G401.6 (cell line): ENCODE measurements around the gene MED31.
"Not testable (repeated sequence)": the region's sequence is repeated elsewhere in the genome, so short reads cannot be mapped to it uniquely, and the experiment has no call there.

ENCODE experiments used
- FAIRE-seq: peaks from 2 replicates; lab custom pipeline; 2012; peaks lifted over from hg19 to GRCh38; lab: Jason Lieb, UNC

Gene MED31

DNA sequence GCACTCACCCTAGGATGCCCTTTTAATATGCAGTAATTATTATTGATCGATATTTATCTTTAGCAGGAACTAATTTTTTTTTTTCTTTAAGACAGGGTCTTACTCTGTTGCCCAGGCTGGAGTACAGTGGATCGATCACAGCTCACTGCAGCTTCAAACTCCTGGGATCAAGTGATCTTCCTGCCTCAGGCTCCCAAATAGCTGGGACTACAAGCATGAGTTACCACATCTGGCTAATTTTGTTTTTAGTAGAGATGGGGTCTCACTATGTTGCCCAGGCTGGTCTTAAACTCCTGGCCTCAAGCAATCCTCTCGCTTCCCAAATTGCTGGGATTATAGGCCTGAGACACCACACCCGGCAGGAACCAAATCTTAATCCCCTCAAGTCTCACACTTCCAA is 40.2 kb downstream of the MED31 start:
- no peak for FAIRE-seq

DNA sequence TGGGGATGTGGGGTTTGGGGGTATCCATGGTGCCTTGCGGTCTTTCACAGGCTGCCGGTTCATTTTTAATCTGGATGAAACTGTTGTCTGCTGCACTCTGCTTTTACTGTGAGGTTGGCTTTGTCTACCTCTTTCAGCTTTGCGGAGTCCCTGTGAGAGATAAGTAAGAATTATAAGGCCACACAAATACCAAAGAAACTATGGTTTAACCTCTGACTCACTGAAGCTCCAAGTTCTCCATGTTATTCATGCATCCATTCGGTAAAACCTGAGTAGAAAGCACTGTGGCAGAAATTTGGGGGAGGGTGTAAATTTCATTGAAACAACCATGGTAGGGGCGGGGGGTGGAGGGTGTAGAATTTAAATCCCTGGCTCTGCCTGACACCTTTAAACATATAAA is 41.4 kb downstream of the MED31 start:
- no peak for FAIRE-seq

DNA sequence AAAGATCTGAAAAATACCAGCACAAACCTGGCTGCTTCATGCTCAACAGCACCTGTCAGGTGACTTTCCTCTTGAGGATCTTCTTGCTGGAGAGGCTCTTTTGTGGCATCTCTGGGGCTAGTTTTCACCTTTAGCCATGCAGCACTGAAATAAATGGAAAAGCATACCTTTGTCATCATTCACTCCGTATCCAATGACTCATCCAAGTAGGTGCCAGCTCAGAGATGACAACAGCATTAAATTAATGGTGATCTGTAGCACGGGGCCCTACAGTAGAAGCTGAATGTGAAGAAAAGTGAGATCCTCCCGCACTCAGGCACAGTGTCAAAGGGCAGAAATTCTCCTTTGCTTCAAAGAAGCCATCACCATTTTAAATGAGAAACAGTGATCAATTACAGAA is 43.1 kb downstream of the MED31 start:
- no peak for FAIRE-seq

DNA sequence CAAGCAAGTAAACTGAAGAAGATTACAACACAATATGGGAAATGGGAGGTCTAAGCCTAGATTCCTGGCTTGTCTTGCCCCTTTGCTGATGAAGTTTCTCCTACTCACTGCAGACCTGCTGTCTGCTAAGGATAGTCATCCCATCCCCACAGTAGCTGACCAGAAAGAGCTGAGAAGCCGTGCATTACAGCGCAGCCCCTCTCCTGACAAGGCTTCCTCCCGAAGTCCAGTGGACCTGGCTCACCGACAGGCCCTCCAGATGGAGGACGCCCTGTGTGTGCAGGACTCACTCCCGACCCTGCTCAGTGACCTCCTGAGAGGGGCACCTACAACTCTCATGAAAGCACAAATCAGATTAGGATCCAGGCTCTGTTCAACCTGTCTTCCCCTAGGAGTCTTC is 46.3 kb downstream of the MED31 start:
- no peak for FAIRE-seq

DNA sequence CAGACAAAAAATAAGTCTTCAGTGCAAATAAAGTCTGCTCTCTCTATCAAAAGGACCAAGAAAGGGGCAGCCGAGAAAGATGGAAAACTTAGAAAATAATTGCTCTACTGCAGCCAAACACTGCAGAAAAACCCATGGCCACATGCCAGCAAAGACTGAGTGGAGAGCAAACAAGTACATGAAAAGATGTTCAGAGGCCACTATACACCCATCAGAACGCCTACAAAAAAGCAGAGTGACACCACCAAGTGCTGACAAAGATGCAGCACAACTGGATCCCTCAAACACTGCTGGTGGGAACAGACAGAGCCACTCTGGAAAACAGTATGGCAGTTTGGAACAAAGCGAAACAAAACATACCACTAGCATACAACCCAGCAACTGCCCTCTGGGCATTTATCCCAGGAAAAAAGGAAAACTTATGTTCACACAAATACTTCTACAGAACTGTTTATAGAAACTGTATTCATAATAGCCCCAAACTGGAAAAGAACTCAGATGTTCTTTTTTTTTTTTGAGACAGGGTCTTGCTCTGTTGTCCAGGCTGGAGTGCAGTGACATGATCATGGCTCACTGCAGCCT is 47.6 kb downstream of the MED31 start:
- FAIRE-seq: no peak

DNA sequence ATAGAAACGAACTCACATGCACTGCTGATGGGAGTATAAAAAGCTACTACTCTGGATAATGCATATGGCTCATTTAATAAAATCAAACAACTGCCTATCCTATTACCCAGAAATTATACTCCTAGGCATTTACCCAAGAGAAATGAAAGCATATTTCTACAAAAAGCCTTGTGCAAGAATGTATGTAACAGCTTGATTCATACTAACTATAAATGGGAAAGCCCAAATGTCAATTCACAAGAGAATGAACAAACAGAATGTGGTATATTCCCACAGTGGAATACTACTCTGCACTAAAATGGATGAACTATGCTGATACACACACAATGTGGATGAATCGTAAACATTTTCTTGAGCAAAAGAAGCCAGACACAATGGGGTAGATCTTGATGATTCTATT is 49.3 kb downstream of the MED31 start:
- FAIRE-seq: no peak

GRCh38 chr17:6599364-6599763 is 52.0 kb downstream of the MED31 start:
- no peak for FAIRE-seq

DNA sequence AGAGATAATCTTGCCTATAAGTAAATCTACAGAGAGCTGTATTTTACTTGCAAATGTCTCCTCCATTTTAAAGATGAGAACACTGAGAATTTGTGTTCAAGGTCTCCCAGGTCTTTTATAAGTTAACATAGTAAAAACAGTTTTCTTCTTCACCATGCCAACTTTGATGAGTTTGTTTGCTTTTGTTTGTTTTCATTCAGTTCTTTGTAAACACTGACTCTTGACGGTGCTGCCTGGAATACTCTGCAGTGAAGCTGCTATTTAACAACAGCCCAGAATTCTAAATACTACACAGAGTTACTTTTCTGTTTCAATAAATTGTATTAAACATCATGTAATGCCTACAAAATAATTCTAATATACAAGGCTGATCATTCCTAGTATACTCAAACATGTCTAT is 53.7 kb downstream of the MED31 start:
- no peak for FAIRE-seq

- no peak for FAIRE-seq
Measured at GRCh38 chr17:6596941-6597340, 54.5 kb downstream of the MED31 start.

DNA sequence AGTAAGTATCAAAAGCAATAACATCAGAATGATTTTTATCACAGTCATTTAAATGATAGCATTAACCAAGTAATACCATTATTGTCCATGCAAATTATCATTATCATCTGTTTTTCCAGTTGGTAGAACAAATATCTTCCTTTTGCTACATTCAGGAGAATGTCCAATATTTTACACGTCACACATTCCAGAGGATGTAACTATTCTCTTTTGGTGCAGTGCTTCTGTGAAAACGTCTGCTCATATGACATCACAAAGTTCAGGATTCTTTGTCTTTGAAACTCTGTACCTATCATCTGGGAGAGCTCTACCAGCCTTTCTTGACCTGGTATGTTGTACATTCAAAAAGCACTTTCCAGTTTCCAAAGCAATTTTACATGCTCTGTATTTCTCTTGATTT is 54.9 kb downstream of the MED31 start:
- FAIRE-seq: no peak

GRCh38 chr17:6596081-6596480 is 55.3 kb downstream of the MED31 start:
- FAIRE-seq: no peak

- FAIRE-seq: not testable (repeated sequence)
Measured at GRCh38 chr17:6593371-6593770, 58.0 kb downstream of the MED31 start.
